ENCODE measurements around the gene C5. TPM values are rescaled to one million over a fixed set of nuclear protein-coding genes. Genes with fewer than 3 reads are reported as not detected.

Gene C5
- total RNA-seq, 1 donor from 2014 or later: 2.0 TPM

GRCh38 chr9:120948824-120949223 is 101.3 kb downstream of the C5 start:
- intact Hi-C loops (cut with DNase I): no loop called here
- Histone ChIP-seq H3K4me3 (no peak overlapping the region), H3K27ac (no peak overlapping the region), H3K36me3 (no peaks in the 10 kb centered on the region), H3K27me3 (no peaks in the 10 kb centered on the region), H3K4me1 (no peaks in the 10 kb centered on the region), H3K9me3 (no peaks in the 10 kb centered on the region)
- TF ChIP-seq POLR2A (IDR thresholded peaks at IDR 0.05): no peak
- DNase-seq (ENCODE audit: extremely low spot score in 2 of 2): no peak

DNA sequence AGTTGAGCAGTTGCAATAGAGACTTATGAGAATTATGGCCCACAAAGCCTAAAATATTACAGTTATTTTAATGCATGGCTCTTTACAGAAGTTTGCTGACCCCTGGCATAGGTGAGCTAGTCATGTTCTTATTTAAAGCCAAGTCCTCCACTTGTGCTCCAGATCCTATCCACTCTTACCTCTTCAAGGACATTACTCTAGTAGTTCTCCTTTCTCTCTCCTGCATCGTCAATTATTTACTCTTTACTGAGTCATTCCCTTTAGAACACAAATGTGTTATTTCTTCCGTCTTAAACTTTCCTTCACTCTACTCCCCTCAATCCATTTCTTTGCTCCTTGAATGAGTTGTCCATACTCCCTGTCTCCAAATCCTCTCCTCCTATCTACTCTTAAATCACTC is 102.9 kb downstream of the C5 start:
- TF ChIP-seq, protein P1, sequence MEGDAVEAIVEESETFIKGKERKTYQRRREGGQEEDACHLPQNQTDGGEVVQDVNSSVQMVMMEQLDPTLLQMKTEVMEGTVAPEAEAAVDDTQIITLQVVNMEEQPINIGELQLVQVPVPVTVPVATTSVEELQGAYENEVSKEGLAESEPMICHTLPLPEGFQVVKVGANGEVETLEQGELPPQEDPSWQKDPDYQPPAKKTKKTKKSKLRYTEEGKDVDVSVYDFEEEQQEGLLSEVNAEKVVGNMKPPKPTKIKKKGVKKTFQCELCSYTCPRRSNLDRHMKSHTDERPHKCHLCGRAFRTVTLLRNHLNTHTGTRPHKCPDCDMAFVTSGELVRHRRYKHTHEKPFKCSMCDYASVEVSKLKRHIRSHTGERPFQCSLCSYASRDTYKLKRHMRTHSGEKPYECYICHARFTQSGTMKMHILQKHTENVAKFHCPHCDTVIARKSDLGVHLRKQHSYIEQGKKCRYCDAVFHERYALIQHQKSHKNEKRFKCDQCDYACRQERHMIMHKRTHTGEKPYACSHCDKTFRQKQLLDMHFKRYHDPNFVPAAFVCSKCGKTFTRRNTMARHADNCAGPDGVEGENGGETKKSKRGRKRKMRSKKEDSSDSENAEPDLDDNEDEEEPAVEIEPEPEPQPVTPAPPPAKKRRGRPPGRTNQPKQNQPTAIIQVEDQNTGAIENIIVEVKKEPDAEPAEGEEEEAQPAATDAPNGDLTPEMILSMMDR (IDR thresholded peaks at IDR 0.05): no peak
- no peak for TF ChIP-seq POLR2AphosphoS5 (IDR thresholded peaks at IDR 0.05; ENCODE audit: insufficient read depth in 1 of 2, low read depth in 1 of 2)
- no peak for TF ChIP-seq POLR2A (IDR thresholded peaks at IDR 0.05)
- Histone ChIP-seq H3K4me1 (peaks cover 7% of the 10 kb centered on the region), H3K36me3 (no peaks in the 10 kb centered on the region), H3K27ac (no peak overlapping the region), H3K4me3 (no peak overlapping the region), H3K9me3 (no peaks in the 10 kb centered on the region), H3K27me3 (no peaks in the 10 kb centered on the region)
- intact Hi-C loops (cut with DNase I): no loop called here
- no peak for DNase-seq (ENCODE audit: extremely low spot score in 2 of 2)

DNA sequence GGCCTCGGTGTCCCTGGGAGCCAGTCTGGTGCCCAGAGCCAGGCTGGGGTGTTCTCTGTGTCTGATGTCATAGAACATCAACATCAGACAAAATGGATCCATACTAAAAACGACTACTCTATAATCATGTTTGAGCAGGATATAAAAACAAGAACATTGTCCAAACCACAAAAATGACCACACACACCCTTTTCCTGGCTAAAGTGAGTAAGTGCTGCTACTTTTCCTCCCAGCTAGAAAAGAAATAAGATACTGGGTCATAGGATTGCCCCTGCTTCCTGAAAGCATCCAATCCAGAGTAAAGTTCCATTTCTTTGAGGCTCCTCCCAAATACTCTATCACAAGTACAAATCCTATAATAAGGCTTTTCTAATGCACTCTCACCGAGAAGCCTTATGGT is 103.8 kb downstream of the C5 start:
- Histone ChIP-seq H3K4me3 (no peak overlapping the region), H3K27ac (no peak overlapping the region), H3K4me1 (peaks cover 17% of the 10 kb centered on the region), H3K9me3 (no peaks in the 10 kb centered on the region), H3K36me3 (no peaks in the 10 kb centered on the region), H3K27me3 (no peaks in the 10 kb centered on the region)
- intact Hi-C loops (cut with DNase I): no loop called here
- no peak for TF ChIP-seq POLR2AphosphoS5 (IDR thresholded peaks at IDR 0.05; ENCODE audit: insufficient read depth in 1 of 2, low read depth in 1 of 2)
- TF ChIP-seq, protein P1 (IDR thresholded peaks at IDR 0.05): no peak
- no peak for TF ChIP-seq POLR2A (IDR thresholded peaks at IDR 0.05)
- DNase-seq (ENCODE audit: extremely low spot score in 2 of 2): no peak

DNA sequence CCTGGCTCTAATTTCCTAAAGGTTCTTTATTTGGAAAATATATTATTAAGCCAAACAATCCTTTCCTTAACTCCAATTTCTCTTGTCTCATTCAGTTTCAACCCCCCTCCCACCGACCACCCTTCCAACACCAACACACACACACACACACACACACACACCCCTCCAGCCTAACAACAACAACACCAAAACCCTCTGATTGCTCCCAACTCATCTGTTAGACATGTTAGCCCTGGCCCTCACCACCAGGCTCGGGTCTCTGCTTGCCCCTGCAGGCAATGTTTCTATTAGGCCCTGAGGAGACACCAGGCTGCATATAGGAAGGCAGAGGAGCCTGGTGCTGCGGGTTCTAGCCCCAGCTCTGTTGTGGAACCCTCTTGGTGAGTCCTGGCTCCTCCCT is 105.1 kb downstream of the C5 start:
- no peak overlapping the region for H3K27ac ChIP-seq
- H3K36me3 ChIP-seq: no peaks in the 10 kb centered on the region
- H3K4me1 ChIP-seq: peaks cover 25% of the 10 kb centered on the region
- no peak for DNase-seq (ENCODE audit: extremely low spot score in 2 of 2)
- H3K4me3 ChIP-seq: no peak overlapping the region
- no peaks in the 10 kb centered on the region for H3K9me3 ChIP-seq
- TF ChIP-seq, protein P1 (IDR thresholded peaks at IDR 0.05): no peak
- TF ChIP-seq POLR2A (IDR thresholded peaks at IDR 0.05) (no peak), POLR2AphosphoS5 (IDR thresholded peaks at IDR 0.05; ENCODE audit: insufficient read depth in 1 of 2, low read depth in 1 of 2) (no peak)
- H3K27me3 ChIP-seq: no peaks in the 10 kb centered on the region
- intact Hi-C loops (cut with DNase I): no loop called here

GRCh38 chr9:120944434-120944843 is 105.6 kb downstream of the C5 start:
- Histone ChIP-seq H3K4me3 (no peak overlapping the region), H3K36me3 (no peaks in the 10 kb centered on the region), H3K9me3 (no peaks in the 10 kb centered on the region), H3K4me1 (peaks cover 25% of the 10 kb centered on the region), H3K27me3 (no peaks in the 10 kb centered on the region), H3K27ac (no peak overlapping the region)
- DNase-seq (ENCODE audit: extremely low spot score in 2 of 2): no peak
- intact Hi-C loops (cut with DNase I): no loop called here
- TF ChIP-seq POLR2A (IDR thresholded peaks at IDR 0.05) (no peak), POLR2AphosphoS5 (IDR thresholded peaks at IDR 0.05; ENCODE audit: insufficient read depth in 1 of 2, low read depth in 1 of 2) (no peak)
- TF ChIP-seq, protein P1 (IDR thresholded peaks at IDR 0.05): no peak

All from vagina (tissue), 2 donors.